ENCODE measurements around the gene POC1A.
A peak's percentile ranks its signal among the peaks of the same experiment; 100 is the strongest.
"Not testable (repeated sequence)": the region's sequence is repeated elsewhere in the genome, so short reads cannot be mapped to it uniquely, and the experiment has no call there.

Gene POC1A

GRCh38 chr3:52175416-52176179 is 21.4 kb upstream of the POC1A start:
- H3K4me3 Mint-ChIP-seq = no peak overlapping the region
- H3K9me3 Mint-ChIP-seq = no peaks in the 10 kb centered on the region
- H3K27ac Mint-ChIP-seq = no peak overlapping the region
- peaks cover 7% of the 10 kb centered on the region for H3K4me1 Mint-ChIP-seq
- no peak for ATAC-seq
- H3K36me3 Mint-ChIP-seq = no peaks in the 10 kb centered on the region
- peaks cover 15% of the 10 kb centered on the region for H3K27me3 Mint-ChIP-seq

- H3K4me3 Mint-ChIP-seq = no peak overlapping the region
- ATAC-seq = no peak
Observed at GRCh38 chr3:52174896-52175295, 20.7 kb upstream of the POC1A start.

GRCh38 chr3:52173101-52173500 is 18.9 kb upstream of the POC1A start:
- Mint-ChIP-seq H3K36me3 (no peaks in the 10 kb centered on the region), H3K4me3 (no peak overlapping the region), H3K4me1 (no peaks in the 10 kb centered on the region), H3K27me3 (peaks cover 15% of the 10 kb centered on the region), H3K27ac (no peak overlapping the region), H3K9me3 (no peaks in the 10 kb centered on the region)
- no peak for ATAC-seq

More at GRCh38 chr3:52174896-52175295, 20.7 kb upstream of the POC1A start:
- Mint-ChIP-seq H3K36me3 (no peaks in the 10 kb centered on the region), H3K9me3 (no peaks in the 10 kb centered on the region), H3K27ac (no peak overlapping the region), H3K4me1 (peaks cover under 1% of the 10 kb centered on the region), H3K27me3 (peaks cover 15% of the 10 kb centered on the region)

- no peaks in the 10 kb centered on the region for H3K9me3 Mint-ChIP-seq
- H3K36me3 Mint-ChIP-seq = no peaks in the 10 kb centered on the region
- no peak overlapping the region for H3K27ac Mint-ChIP-seq
- no peak overlapping the region for H3K4me3 Mint-ChIP-seq
- H3K27me3 Mint-ChIP-seq = peaks cover 15% of the 10 kb centered on the region
- ATAC-seq = no peak
- no peaks in the 10 kb centered on the region for H3K4me1 Mint-ChIP-seq
Observed at GRCh38 chr3:52172262-52172757, 18.1 kb upstream of the POC1A start.

GRCh38 chr3:52171514-52172261 is 17.5 kb upstream of the POC1A start:
- Mint-ChIP-seq H3K9me3 (no peaks in the 10 kb centered on the region), H3K4me3 (no peak overlapping the region), H3K36me3 (no peaks in the 10 kb centered on the region), H3K4me1 (no peaks in the 10 kb centered on the region), H3K27ac (no peak overlapping the region), H3K27me3 (peaks cover 15% of the 10 kb centered on the region)
- no peak for ATAC-seq

- not testable (repeated sequence) for H3K4me1 Mint-ChIP-seq, H3K27ac Mint-ChIP-seq, H3K4me3 Mint-ChIP-seq, H3K27me3 Mint-ChIP-seq, ATAC-seq, H3K9me3 Mint-ChIP-seq, H3K36me3 Mint-ChIP-seq
Observed at GRCh38 chr3:52170217-52170616, 16.0 kb upstream of the POC1A start.

GRCh38 chr3:52167240-52167639 is 13.0 kb upstream of the POC1A start:
- Mint-ChIP-seq H3K9me3 (no peaks in the 10 kb centered on the region), H3K36me3 (no peaks in the 10 kb centered on the region), H3K27me3 (no peaks in the 10 kb centered on the region), H3K4me3 (no peak overlapping the region), H3K4me1 (no peaks in the 10 kb centered on the region), H3K27ac (no peak overlapping the region)
- no peak for ATAC-seq

- no peaks in the 10 kb centered on the region for H3K36me3 Mint-ChIP-seq
- H3K4me3 Mint-ChIP-seq = no peak overlapping the region
- ATAC-seq = no peak
- no peaks in the 10 kb centered on the region for H3K9me3 Mint-ChIP-seq
- no peaks in the 10 kb centered on the region for H3K27me3 Mint-ChIP-seq
- H3K4me1 Mint-ChIP-seq = no peaks in the 10 kb centered on the region
- H3K27ac Mint-ChIP-seq = no peak overlapping the region
Observed at GRCh38 chr3:52162250-52162872, 8.1 kb upstream of the POC1A start.

- H3K27ac Mint-ChIP-seq = no peak overlapping the region
- H3K4me3 Mint-ChIP-seq = no peak overlapping the region
- H3K36me3 Mint-ChIP-seq = no peaks in the 10 kb centered on the region
- ATAC-seq = no peak
- H3K27me3 Mint-ChIP-seq = no peaks in the 10 kb centered on the region
- no peaks in the 10 kb centered on the region for H3K9me3 Mint-ChIP-seq
- H3K4me1 Mint-ChIP-seq = peaks cover 13% of the 10 kb centered on the region
Observed at GRCh38 chr3:52159503-52159902, 5.3 kb upstream of the POC1A start.

- Mint-ChIP-seq H3K36me3 (no peaks in the 10 kb centered on the region), H3K9me3 (no peaks in the 10 kb centered on the region), H3K4me3 (peak overlapping the region; percentile 57), H3K27me3 (no peaks in the 10 kb centered on the region), H3K4me1 (peaks cover 21% of the 10 kb centered on the region), H3K27ac (peak overlapping the region; percentile 94)
- ATAC-seq = no peak
Observed at GRCh38 chr3:52155912-52156311, 1.7 kb upstream of the POC1A start.

- peak; percentile 10 for ATAC-seq
- no peaks in the 10 kb centered on the region for H3K36me3 Mint-ChIP-seq
Observed at GRCh38 chr3:52153389-52154096, 680 bp downstream of the POC1A start.

GRCh38 chr3:52151991-52152390 is 2.2 kb downstream of the POC1A start:
- H3K4me1 Mint-ChIP-seq = peaks cover 21% of the 10 kb centered on the region
- H3K36me3 Mint-ChIP-seq, H3K9me3 Mint-ChIP-seq, H3K27me3 Mint-ChIP-seq, ATAC-seq, H3K4me3 Mint-ChIP-seq, H3K27ac Mint-ChIP-seq: not testable (repeated sequence)

More at GRCh38 chr3:52153389-52154096, 680 bp downstream of the POC1A start:
- peak overlapping the region; percentile 94 for H3K27ac Mint-ChIP-seq
- no peaks in the 10 kb centered on the region for H3K9me3 Mint-ChIP-seq
- H3K4me1 Mint-ChIP-seq = peaks cover 21% of the 10 kb centered on the region
- H3K4me3 Mint-ChIP-seq = peak overlapping the region; percentile 90
- H3K27me3 Mint-ChIP-seq = no peaks in the 10 kb centered on the region

- H3K27me3 Mint-ChIP-seq = no peaks in the 10 kb centered on the region
- no peak overlapping the region for H3K27ac Mint-ChIP-seq
- no peak overlapping the region for H3K4me3 Mint-ChIP-seq
- H3K4me1 Mint-ChIP-seq = peaks cover 21% of the 10 kb centered on the region
- H3K36me3 Mint-ChIP-seq = no peaks in the 10 kb centered on the region
- H3K9me3 Mint-ChIP-seq = no peaks in the 10 kb centered on the region
- no peak for ATAC-seq
Observed at GRCh38 chr3:52150860-52151259, 3.4 kb downstream of the POC1A start.

- no peaks in the 10 kb centered on the region for H3K36me3 Mint-ChIP-seq
- no peak overlapping the region for H3K4me3 Mint-ChIP-seq
- H3K4me1 Mint-ChIP-seq = peaks cover 17% of the 10 kb centered on the region
- H3K27ac Mint-ChIP-seq = no peak overlapping the region
- ATAC-seq = no peak
- H3K27me3 Mint-ChIP-seq = no peaks in the 10 kb centered on the region
- H3K9me3 Mint-ChIP-seq = no peaks in the 10 kb centered on the region
Observed at GRCh38 chr3:52150357-52150756, 3.9 kb downstream of the POC1A start.

- peaks cover 11% of the 10 kb centered on the region for H3K4me1 Mint-ChIP-seq
- no peak overlapping the region for H3K4me3 Mint-ChIP-seq
- ATAC-seq = no peak
- H3K27ac Mint-ChIP-seq = no peak overlapping the region
- H3K27me3 Mint-ChIP-seq = no peaks in the 10 kb centered on the region
- H3K36me3 Mint-ChIP-seq = no peaks in the 10 kb centered on the region
- no peaks in the 10 kb centered on the region for H3K9me3 Mint-ChIP-seq
Observed at GRCh38 chr3:52149726-52150125, 4.5 kb downstream of the POC1A start.
